Prostate gland (tissue), 2 donors: Measurements from ENCODE around the gene FGF12. TPM values are rescaled to one million over a fixed set of nuclear protein-coding genes. Genes with fewer than 3 reads are reported as not detected.

Source experiments
- DNase-seq: peaks from one replicate; pipeline ENCODE4 v3.0.0-alpha.2; 2019; ENCODE audit warnings: low spot score
- H3K27ac ChIP-seq, 2 donors: fragments of 200-600 bp; sonication (generic); 2 replicates each; pipeline ENCODE4 v1.5.1; 2017 to 2019
- H3K27me3 ChIP-seq: fragments of 200-600 bp; sonication (generic); replicated peaks from 2 replicates; pipeline ENCODE4 v1.5.1; 2019; ENCODE audit not compliant: insufficient read depth
- H3K36me3 ChIP-seq, 2 donors: fragments of 200-600 bp; sonication (generic); 1 replicate in 1 of 2; 2 replicates in 1 of 2; pipeline versions ENCODE4 v1.5.1 to v1.8.1; 2017 to 2019
- H3K4me1 ChIP-seq: fragments of 200-600 bp; sonication (generic); replicated peaks from 2 replicates; pipeline ENCODE4 v1.5.1; 2019
- H3K4me3 ChIP-seq, 2 donors: fragments of 200-600 bp; sonication (generic); 2 replicates each; pipeline ENCODE4 v1.5.1; 2017 to 2019
- H3K9me3 ChIP-seq: fragments of 200-600 bp; sonication (generic); 2 replicates; pipeline ENCODE4 v1.5.1; 2017
- CTCF ChIP-seq, 4 experiments: fragments of 200-600 bp in 2 of 4; fragments of 450-650 bp in 2 of 4; sonication (generic) in 2 of 4; IDR thresholded peaks; 1 replicate in 3 of 4; 2 replicates in 1 of 4; pipeline ENCODE4 v1.5.1; 2016 to 2019; ENCODE audit warnings: antibody characterized with exemption in 4 of 4, mild to moderate bottlenecking in 2 of 4, moderate library complexity in 2 of 4
- POLR2A ChIP-seq: fragments of 450-650 bp; IDR thresholded peaks from one replicate; pipeline ENCODE4 v1.6.1; 2016; ENCODE audit warnings: antibody characterized with exemption, mild to moderate bottlenecking
- POLR2AphosphoS5 ChIP-seq: sonication (generic); formaldehyde crosslinking; IDR thresholded peaks from one replicate; pipeline ENCODE4 v1.6.1; 2017; ENCODE audit warnings: antibody characterized with exemption
- WGBS: methylation state at CpG from one replicate; pipeline ENCODE4 v1.1.5; 2018; 5-methylcytosine and 5-hydroxymethylcytosine counted together
- intact Hi-C: fragments of 100-400 bp; cut with DNase I; formaldehyde crosslinking; loops from one replicate; pipeline ENCODE4 v1.14.2; 2022
- total RNA-seq, 2 donors: library from RNA; depleted of rRNA; stranded (reverse); fragments of >200 nt; gene quantifications; one replicate each; pipeline ENCODE4 v1.1.0, GENCODE V29; 2016

Gene FGF12
- total RNA-seq, 2 donors from 2014 or later: 2.4 to 5.7 TPM

- Histone ChIP-seq H3K4me3 (no peak overlapping the region), H3K27me3 (no peaks in the 10 kb centered on the region), H3K9me3 (no peaks in the 10 kb centered on the region), H3K27ac (no peak overlapping the region), H3K4me1 (no peaks in the 10 kb centered on the region), H3K36me3 (no peaks in the 10 kb centered on the region)
- DNase-seq: no peak
- intact Hi-C loops: no loop called here
- TF ChIP-seq CTCF (IDR thresholded peaks at IDR 0.05) (no peak), POLR2A (no peak), POLR2AphosphoS5 (no peak)
Measured at GRCh38 chr3:192219926-192220325, 507.4 kb downstream of the FGF12 start.

GRCh38 chr3:192216067-192216466 is 511.3 kb downstream of the FGF12 start:
- TF ChIP-seq POLR2A (no peak), POLR2AphosphoS5 (no peak), CTCF (IDR thresholded peaks at IDR 0.05) (no peak)
- Histone ChIP-seq H3K27me3 (no peaks in the 10 kb centered on the region), H3K9me3 (no peaks in the 10 kb centered on the region), H3K4me1 (no peaks in the 10 kb centered on the region), H3K27ac (no peak overlapping the region), H3K36me3 (no peaks in the 10 kb centered on the region), H3K4me3 (no peak overlapping the region)
- intact Hi-C loops: no loop called here
- no peak for DNase-seq
- WGBS: 80% methylated on average over 2 of the region's 2 CpGs

- TF ChIP-seq POLR2A: no peak
- TF ChIP-seq POLR2AphosphoS5: no peak
- TF ChIP-seq CTCF (IDR thresholded peaks at IDR 0.05): no peak
- intact Hi-C loops: no loop called here
- Histone ChIP-seq H3K27ac (no peak overlapping the region), H3K9me3 (no peaks in the 10 kb centered on the region), H3K4me3 (no peak overlapping the region), H3K4me1 (no peaks in the 10 kb centered on the region), H3K36me3 (no peaks in the 10 kb centered on the region), H3K27me3 (no peaks in the 10 kb centered on the region)
- DNase-seq: no peak
- WGBS: 80% methylated on average over 7 of the region's 7 CpGs
Measured at GRCh38 chr3:192212979-192213378, 514.4 kb downstream of the FGF12 start.

GRCh38 chr3:192212335-192212734 is 515.0 kb downstream of the FGF12 start:
- no peak for DNase-seq
- H3K36me3 ChIP-seq: no peaks in the 10 kb centered on the region
- H3K4me1 ChIP-seq: no peaks in the 10 kb centered on the region
- H3K27me3 ChIP-seq: no peaks in the 10 kb centered on the region
- TF ChIP-seq CTCF (IDR thresholded peaks at IDR 0.05): no peak
- no peak for TF ChIP-seq POLR2A
- no peak for TF ChIP-seq POLR2AphosphoS5
- no peak overlapping the region for H3K4me3 ChIP-seq
- H3K9me3 ChIP-seq: no peaks in the 10 kb centered on the region
- no peak overlapping the region for H3K27ac ChIP-seq
- intact Hi-C loops: no loop called here
- WGBS: 58% methylated on average over 2 of the region's 2 CpGs

- H3K36me3 ChIP-seq: no peaks in the 10 kb centered on the region
- intact Hi-C loops: no loop called here
- no peaks in the 10 kb centered on the region for H3K9me3 ChIP-seq
- no peaks in the 10 kb centered on the region for H3K27me3 ChIP-seq
- H3K4me3 ChIP-seq: no peak overlapping the region
- H3K4me1 ChIP-seq: no peaks in the 10 kb centered on the region
- DNase-seq: peak; percentile 4
- TF ChIP-seq POLR2AphosphoS5 (no peak), CTCF (IDR thresholded peaks at IDR 0.05) (no peak)
- H3K27ac ChIP-seq: no peak overlapping the region
- 23% methylated on average over 2 of the region's 2 CpGs for WGBS
Measured at GRCh38 chr3:192207651-192208050, 519.7 kb downstream of the FGF12 start.
